SU-DHL-6 (cell line): ENCODE measurements around the gene ZG16B.

Experiments
- H2AFZ ChIP-seq: fragments of 200-600 bp; sonication (generic); 2 replicates; pipeline ENCODE4 v1.6.1; 2014; ENCODE audit warnings: low read depth, mild to moderate bottlenecking, moderate library complexity, mixed read lengths, antibody characterized with exemption, low read length; ENCODE audit not compliant: severe bottlenecking
- H3F3A ChIP-seq: fragments of 200-600 bp; shearing (Covaris generic); 2 replicates; pipeline ENCODE4 v1.6.0; 2016; ENCODE audit warnings: antibody characterized with exemption, mild to moderate bottlenecking; ENCODE audit not compliant: insufficient read depth
- H3K27ac ChIP-seq: fragments of 200-600 bp; sonication (generic); 2 replicates; pipeline ENCODE4 v1.5.1; 2016; ENCODE audit warnings: low read depth, mild to moderate bottlenecking, low read length, moderate library complexity, mixed read lengths
- H3K27me3 ChIP-seq: fragments of 200-600 bp; sonication (generic), shearing (Covaris generic); 2 replicates; pipeline ENCODE4 v1.6.0; 2014; ENCODE audit warnings: mild to moderate bottlenecking, low read length
- H3K36me3 ChIP-seq: fragments of 200-600 bp; sonication (generic); 2 replicates; pipeline ENCODE4 v1.6.1; 2014; ENCODE audit warnings: mild to moderate bottlenecking, low read length, mixed read lengths
- H3K4me2 ChIP-seq: fragments of 300-600, 200-600 bp; shearing (Covaris generic), sonication (generic); 2 replicates; pipeline ENCODE4 v1.6.0; 2014; ENCODE audit warnings: low read length, low read depth, mild to moderate bottlenecking; ENCODE audit not compliant: poor library complexity, severe bottlenecking
- H3K4me3 ChIP-seq: fragments of 200-600 bp; sonication (generic); 2 replicates; pipeline ENCODE4 v1.5.1; 2014; ENCODE audit warnings: antibody characterized with exemption, low read length, mild to moderate bottlenecking, mixed read lengths; ENCODE audit not compliant: insufficient read depth, poor library complexity, severe bottlenecking
- H3K79me2 ChIP-seq: fragments of 200-600 bp; sonication (generic); 2 replicates; pipeline ENCODE4 v1.6.1; 2014; ENCODE audit warnings: mild to moderate bottlenecking, low read length, moderate library complexity; ENCODE audit not compliant: insufficient read depth
- H3K9ac ChIP-seq: fragments of 200-600 bp; sonication (generic); 2 replicates; pipeline ENCODE4 v1.7.0; 2014; ENCODE audit warnings: mild to moderate bottlenecking, low read length
- H3K9me2 ChIP-seq: fragments of 200-600 bp; sonication (generic); replicated peaks from 2 replicates; pipeline ENCODE4 v1.6.1; 2014; ENCODE audit warnings: low read length; ENCODE audit not compliant: insufficient read depth
- H3K9me3 ChIP-seq: fragments of 200-600 bp; sonication (generic); 2 replicates; pipeline ENCODE4 v1.6.1; 2014; ENCODE audit warnings: low read length, mixed read lengths; ENCODE audit not compliant: insufficient read depth
- H4K20me1 ChIP-seq: fragments of 200-600 bp; sonication (generic); 2 replicates; pipeline ENCODE4 v1.6.1; 2014; ENCODE audit warnings: low read depth, mild to moderate bottlenecking, antibody characterized with exemption, low read length, moderate library complexity, mixed read lengths
- CTCF ChIP-seq: fragments of 200-600 bp; sonication (generic); IDR thresholded peaks from one replicate; pipeline ENCODE4 v1.5.1; 2017; ENCODE audit warnings: antibody characterized with exemption, mild to moderate bottlenecking, low read length, moderate library complexity; ENCODE audit not compliant: insufficient read depth, poor library complexity, severe bottlenecking
- EZH2phosphoT487 ChIP-seq: fragments of 200-600 bp; sonication (generic), shearing (Covaris generic); conservative IDR thresholded peaks from 2 replicates; pipeline ENCODE4 v1.6.1; 2018; ENCODE audit warnings: mild to moderate bottlenecking, antibody characterized with exemption, low read length, moderate library complexity, mixed read lengths

The ZG16B gene

GRCh38 chr16:2835638-2836493 is 5.8 kb downstream of the ZG16B start:
- H4K20me1 ChIP-seq: no peaks in the 10 kb centered on the region
- no peaks in the 10 kb centered on the region for H3K36me3 ChIP-seq
- TF ChIP-seq CTCF (no peak), EZH2phosphoT487 (no peak)
- no peaks in the 10 kb centered on the region for H3K9me3 ChIP-seq
- H3K9me2 ChIP-seq: no peaks in the 10 kb centered on the region
- H3K27ac ChIP-seq: no peak overlapping the region
- no peak overlapping the region for H2AFZ ChIP-seq
- no peaks in the 10 kb centered on the region for H3K79me2 ChIP-seq
- no peaks in the 10 kb centered on the region for H3F3A ChIP-seq
- H3K27me3 ChIP-seq: no peaks in the 10 kb centered on the region
- no peak overlapping the region for H3K4me2 ChIP-seq
- H3K4me3 ChIP-seq: no peak overlapping the region
- no peak overlapping the region for H3K9ac ChIP-seq

- no peak for TF ChIP-seq EZH2phosphoT487
- TF ChIP-seq CTCF: no peak
- Histone ChIP-seq H3K9ac (no peak overlapping the region), H3K79me2 (no peaks in the 10 kb centered on the region)
Measured at GRCh38 chr16:2836646-2837508, 6.8 kb downstream of the ZG16B start.

GRCh38 chr16:2838928-2839327 is 8.8 kb downstream of the ZG16B start:
- Histone ChIP-seq H3F3A (no peaks in the 10 kb centered on the region), H3K4me3 (no peak overlapping the region), H3K9ac (no peak overlapping the region), H2AFZ (no peak overlapping the region), H4K20me1 (no peaks in the 10 kb centered on the region), H3K4me2 (no peak overlapping the region), H3K36me3 (no peaks in the 10 kb centered on the region), H3K9me2 (no peaks in the 10 kb centered on the region), H3K27me3 (no peaks in the 10 kb centered on the region), H3K79me2 (no peaks in the 10 kb centered on the region), H3K9me3 (no peaks in the 10 kb centered on the region), H3K27ac (no peak overlapping the region)
- TF ChIP-seq CTCF: peak; percentile 59
- TF ChIP-seq EZH2phosphoT487: no peak

More at GRCh38 chr16:2836646-2837508, 6.8 kb downstream of the ZG16B start:
- Histone ChIP-seq H3K4me2 (no peak overlapping the region), H3F3A (no peaks in the 10 kb centered on the region), H2AFZ (no peak overlapping the region), H3K27ac (no peak overlapping the region), H3K9me2 (no peaks in the 10 kb centered on the region), H3K4me3 (no peak overlapping the region), H3K9me3 (no peaks in the 10 kb centered on the region), H3K36me3 (no peaks in the 10 kb centered on the region), H3K27me3 (no peaks in the 10 kb centered on the region), H4K20me1 (no peaks in the 10 kb centered on the region)
